Measurements from ENCODE around the gene VIPR2. TPM values are rescaled to one million over a fixed set of nuclear protein-coding genes. Genes with fewer than 3 reads are reported as not detected.

The VIPR2 gene
- total RNA-seq, 1 donor from 2014 or later: 4.5 TPM

DNA sequence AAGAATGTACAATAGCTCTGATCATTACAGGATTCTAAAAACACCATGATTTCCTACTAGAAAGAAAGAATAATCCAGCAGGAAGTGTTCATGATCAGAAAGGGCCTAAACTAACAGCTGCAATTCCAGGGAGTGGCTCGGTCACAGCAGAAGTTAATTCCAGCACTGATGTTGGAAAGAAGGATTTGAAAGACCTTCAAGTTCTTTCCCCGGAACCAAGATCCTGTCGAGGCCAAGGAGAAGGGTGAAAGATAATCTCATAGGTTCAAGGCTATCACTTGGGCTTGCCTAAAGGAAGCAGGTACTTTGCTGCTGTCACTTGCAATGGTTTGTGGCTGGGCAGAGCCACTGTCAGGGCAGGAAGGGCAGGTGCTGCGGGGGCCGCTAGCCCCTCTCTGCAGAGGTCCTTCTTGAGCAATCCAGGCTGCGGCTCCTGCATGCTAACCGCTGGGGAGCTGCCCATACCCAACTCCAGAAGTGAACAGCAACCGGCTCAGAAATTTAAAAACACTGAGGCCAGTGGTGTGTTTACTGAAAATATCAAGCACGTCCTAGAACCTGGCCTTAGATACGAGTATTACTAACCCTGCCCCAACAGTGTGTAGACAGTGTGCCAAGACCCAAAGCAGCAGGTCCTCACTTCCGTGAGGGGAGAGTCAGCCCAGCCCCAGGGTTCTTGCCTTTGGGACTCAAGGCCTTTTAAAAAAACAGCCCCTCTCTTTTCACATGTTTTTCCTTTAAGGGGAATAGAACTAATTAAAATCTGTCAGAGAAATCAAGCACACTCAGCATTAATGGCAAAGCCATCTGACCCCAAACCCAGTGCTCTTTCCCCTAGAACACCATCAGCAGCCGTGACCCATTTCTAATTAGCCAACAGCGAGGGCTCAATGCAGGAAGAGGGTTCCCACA is 76.8 kb downstream of the VIPR2 start:
- Histone ChIP-seq H3K9me3 (no peaks in the 10 kb centered on the region), H3K27me3 (no peaks in the 10 kb centered on the region), H3K36me3 (no peaks in the 10 kb centered on the region), H3K4me3 (no peak overlapping the region), H3K4me1 (no peaks in the 10 kb centered on the region), H3K27ac (peak overlapping the region; percentile 26)
- ATAC-seq (no peak), DNase-seq (peak; percentile 47)
- TF ChIP-seq, protein P1, sequence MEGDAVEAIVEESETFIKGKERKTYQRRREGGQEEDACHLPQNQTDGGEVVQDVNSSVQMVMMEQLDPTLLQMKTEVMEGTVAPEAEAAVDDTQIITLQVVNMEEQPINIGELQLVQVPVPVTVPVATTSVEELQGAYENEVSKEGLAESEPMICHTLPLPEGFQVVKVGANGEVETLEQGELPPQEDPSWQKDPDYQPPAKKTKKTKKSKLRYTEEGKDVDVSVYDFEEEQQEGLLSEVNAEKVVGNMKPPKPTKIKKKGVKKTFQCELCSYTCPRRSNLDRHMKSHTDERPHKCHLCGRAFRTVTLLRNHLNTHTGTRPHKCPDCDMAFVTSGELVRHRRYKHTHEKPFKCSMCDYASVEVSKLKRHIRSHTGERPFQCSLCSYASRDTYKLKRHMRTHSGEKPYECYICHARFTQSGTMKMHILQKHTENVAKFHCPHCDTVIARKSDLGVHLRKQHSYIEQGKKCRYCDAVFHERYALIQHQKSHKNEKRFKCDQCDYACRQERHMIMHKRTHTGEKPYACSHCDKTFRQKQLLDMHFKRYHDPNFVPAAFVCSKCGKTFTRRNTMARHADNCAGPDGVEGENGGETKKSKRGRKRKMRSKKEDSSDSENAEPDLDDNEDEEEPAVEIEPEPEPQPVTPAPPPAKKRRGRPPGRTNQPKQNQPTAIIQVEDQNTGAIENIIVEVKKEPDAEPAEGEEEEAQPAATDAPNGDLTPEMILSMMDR (IDR thresholded peaks at IDR 0.05): no peak
- intact Hi-C loops (cut with DNase I): no loop called here

DNA sequence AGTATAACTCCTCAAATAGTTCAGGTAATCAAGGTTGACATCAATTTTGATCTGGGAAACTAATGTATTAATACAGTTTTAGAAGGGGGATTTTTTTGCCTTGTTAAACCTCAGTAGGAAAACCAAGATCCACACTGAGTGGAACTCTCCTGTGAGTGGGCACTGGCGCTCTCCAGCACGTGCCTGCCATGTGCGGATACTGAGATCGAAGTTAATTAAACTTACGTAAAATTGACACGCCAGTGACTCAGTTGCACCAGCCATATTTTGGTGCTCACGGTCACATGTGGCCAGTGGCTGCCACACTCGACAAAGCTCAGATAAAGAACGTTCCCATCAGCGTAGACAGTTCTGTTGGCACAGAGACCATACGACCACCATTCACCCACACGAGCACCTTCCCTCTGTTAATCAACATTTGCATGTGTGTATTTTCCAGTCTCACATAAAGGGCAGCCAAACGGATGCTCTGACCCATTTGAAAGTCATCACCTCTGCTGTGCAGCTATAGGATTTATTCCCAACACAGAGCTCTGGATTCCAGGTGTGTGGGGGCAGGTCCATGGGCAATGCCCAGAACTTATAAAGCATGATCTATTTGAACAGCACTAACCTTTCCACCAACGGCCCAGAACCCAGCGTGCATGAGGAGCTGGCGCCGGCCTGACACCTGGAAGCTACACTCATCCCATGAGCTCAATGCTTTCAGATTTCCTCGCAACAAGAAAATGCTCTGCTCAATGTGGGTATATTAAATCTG is 77.7 kb downstream of the VIPR2 start:
- intact Hi-C loops (cut with DNase I): no loop called here

DNA sequence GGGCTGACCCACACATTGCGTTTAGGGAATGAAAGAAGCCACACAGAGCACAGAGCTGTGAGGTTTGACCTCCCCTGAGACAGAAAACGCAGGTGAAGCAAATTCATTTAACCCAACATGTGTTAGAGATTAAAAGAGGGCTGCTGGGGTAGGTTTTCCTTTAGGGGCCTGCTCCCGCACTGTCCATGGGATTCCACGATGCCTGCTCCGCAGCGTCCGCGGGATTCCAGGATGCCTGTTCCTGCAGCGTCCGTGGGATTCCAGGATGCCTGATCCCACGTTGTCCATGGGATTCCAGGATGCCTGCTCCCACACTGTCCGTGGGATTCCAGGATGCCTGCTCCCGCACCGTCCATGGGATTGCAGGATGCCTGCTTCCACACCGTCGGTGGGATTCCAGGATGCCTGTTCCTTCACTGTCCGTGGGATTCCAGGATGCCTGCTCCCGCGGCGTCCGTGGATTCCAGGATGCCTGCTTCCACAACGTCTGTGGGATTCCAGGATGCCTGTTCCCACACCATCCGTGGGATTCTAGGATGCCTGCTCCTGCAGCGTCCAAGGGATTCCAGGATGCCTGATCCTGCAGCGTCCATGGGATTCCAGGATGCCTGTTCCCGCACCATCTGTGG is 78.7 kb downstream of the VIPR2 start:
- intact Hi-C loops (cut with DNase I): no loop called here

More for the DNA sequence above, 77.7 kb downstream of the VIPR2 start:
- Histone ChIP-seq H3K27ac (no peak overlapping the region), H3K27me3 (no peaks in the 10 kb centered on the region), H3K4me3 (no peak overlapping the region), H3K4me1 (no peaks in the 10 kb centered on the region), H3K36me3 (no peaks in the 10 kb centered on the region), H3K9me3 (no peaks in the 10 kb centered on the region)
- TF ChIP-seq, protein P1 (IDR thresholded peaks at IDR 0.05): no peak
- ATAC-seq (no peak), DNase-seq (peak; percentile 30)

DNA sequence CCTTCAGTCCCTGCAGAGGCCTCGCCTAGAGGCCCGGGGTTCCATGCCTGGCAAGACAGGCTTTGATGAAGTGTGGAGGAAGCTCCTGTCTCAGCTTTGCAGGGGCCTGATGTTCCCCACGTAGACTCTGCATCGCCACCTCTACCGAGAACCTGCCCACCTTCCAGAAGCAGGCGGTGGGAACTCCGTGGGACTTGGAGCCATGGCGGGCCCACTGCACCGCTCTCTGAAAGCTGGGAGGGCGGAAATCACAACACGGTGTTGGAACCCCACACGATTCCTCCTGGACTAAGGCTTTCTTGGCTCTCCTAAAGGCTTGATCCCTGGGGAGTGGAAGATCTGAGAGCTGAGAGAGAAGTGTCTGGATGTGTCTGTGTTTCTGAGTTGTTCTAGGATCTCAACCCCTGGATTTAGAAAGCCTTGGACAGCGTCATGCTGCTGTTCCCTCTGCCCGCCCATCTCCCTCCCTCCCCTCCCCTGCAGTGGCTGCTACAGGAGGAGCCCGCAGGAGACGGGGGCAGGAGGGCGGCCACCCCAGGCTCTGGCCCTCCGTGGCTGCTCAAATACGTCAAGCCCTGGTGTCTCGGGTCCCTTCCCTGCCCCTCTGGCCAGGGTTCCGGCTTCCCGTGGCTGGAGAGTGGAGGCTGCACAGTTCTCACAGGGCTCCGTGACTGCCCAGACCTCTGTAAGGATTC is 79.7 kb downstream of the VIPR2 start:
- H3K36me3 ChIP-seq: no peaks in the 10 kb centered on the region
- ATAC-seq (no peak), DNase-seq (peak; percentile 48)
- no peak overlapping the region for H3K27ac ChIP-seq
- no peaks in the 10 kb centered on the region for H3K4me1 ChIP-seq
- H3K9me3 ChIP-seq: no peaks in the 10 kb centered on the region
- H3K4me3 ChIP-seq: no peak overlapping the region
- intact Hi-C loops (cut with DNase I): no loop called here
- TF ChIP-seq, protein P1 (IDR thresholded peaks at IDR 0.05): no peak
- H3K27me3 ChIP-seq: peaks cover 11% of the 10 kb centered on the region

More for the DNA sequence above, 78.7 kb downstream of the VIPR2 start:
- H3K4me1 ChIP-seq: no peaks in the 10 kb centered on the region
- H3K9me3 ChIP-seq: no peaks in the 10 kb centered on the region
- no peak overlapping the region for H3K4me3 ChIP-seq
- ATAC-seq: no peak
- H3K36me3 ChIP-seq: no peaks in the 10 kb centered on the region
- peak; percentile 53 for DNase-seq
- H3K27me3 ChIP-seq: peaks cover 6% of the 10 kb centered on the region
- TF ChIP-seq, protein P1 (IDR thresholded peaks at IDR 0.05): no peak
- H3K27ac ChIP-seq: no peak overlapping the region

Data from upper lobe of right lung (tissue), 1 donor.